Ramos (cell line): ENCODE data around the gene FGD4.

Source experiments
- in situ Hi-C: fragments of 300-500 bp; cut with MboI; formaldehyde crosslinking; loops from one replicate; pipeline ENCODE4 v1.14.3; 2022; ENCODE audit warnings: low sequenced_read_pairs; ENCODE audit not compliant: unreplicated experiment

FGD4 gene

GRCh38 chr12:32399370-32400113 lies at the start of gene FGD4:
Gene FGD4 (plus strand): TSS chr12:32399558.
- in situ Hi-C loops, result no loop called here

GRCh38 chr12:32353540-32353939 lies 45.8 kb upstream of the FGD4 start:
- in situ Hi-C loops, result loop anchor here (25.0 kb wide), 1 partner anchor 1659 kb away; the partner anchor contains the start of gene ALG10

GRCh38 chr12:32357601-32358249 lies 41.6 kb upstream of the FGD4 start:
- in situ Hi-C loops, result loop anchor here (25.0 kb wide), 1 partner anchor 1655 kb away; the partner anchor contains the start of gene ALG10

GRCh38 chr12:32360956-32361355 lies 38.4 kb upstream of the FGD4 start:
- in situ Hi-C loops, result loop anchor here (25.0 kb wide), 1 partner anchor 1651 kb away; the partner anchor contains the start of gene ALG10

GRCh38 chr12:32362892-32363291 lies 36.5 kb upstream of the FGD4 start:
- in situ Hi-C loops, result loop anchor here (25.0 kb wide), 1 partner anchor 1649 kb away; the partner anchor contains the start of gene ALG10

GRCh38 chr12:32365473-32366064 lies 33.8 kb upstream of the FGD4 start:
- in situ Hi-C loops, result loop anchor here (25.0 kb wide), 1 partner anchor 1647 kb away; the partner anchor contains the start of gene ALG10

GRCh38 chr12:32366714-32367113 lies 32.6 kb upstream of the FGD4 start:
- in situ Hi-C loops, result loop anchor here (25.0 kb wide), 1 partner anchor 1646 kb away; the partner anchor contains the start of gene ALG10

GRCh38 chr12:32367381-32367780 lies 32.0 kb upstream of the FGD4 start:
- in situ Hi-C loops, result loop anchor here (25.0 kb wide), 1 partner anchor 1645 kb away; the partner anchor contains the start of gene ALG10

- in situ Hi-C loops, result loop anchor here (25.0 kb wide), 1 partner anchor 1643 kb away; the partner anchor contains the start of gene ALG10
Observed at GRCh38 chr12:32369202-32369601, 30.2 kb upstream of the FGD4 start.

GRCh38 chr12:32377344-32378055 lies 21.9 kb upstream of the FGD4 start:
- in situ Hi-C loops, result no loop called here

GRCh38 chr12:32379213-32379612 lies 20.1 kb upstream of the FGD4 start:
- in situ Hi-C loops, result no loop called here

- in situ Hi-C loops, result no loop called here
Observed at GRCh38 chr12:32379667-32380066, 19.7 kb upstream of the FGD4 start.

- in situ Hi-C loops, result no loop called here
Observed at GRCh38 chr12:32382226-32382625, 17.1 kb upstream of the FGD4 start.

GRCh38 chr12:32390572-32391219 lies 8.7 kb upstream of the FGD4 start:
- in situ Hi-C loops, result no loop called here

GRCh38 chr12:32395026-32395425 lies 4.3 kb upstream of the FGD4 start:
- in situ Hi-C loops, result no loop called here

GRCh38 chr12:32397696-32398095 lies 1.7 kb upstream of the FGD4 start:
- in situ Hi-C loops, result no loop called here

GRCh38 chr12:32398181-32398580 lies 1.2 kb upstream of the FGD4 start:
- in situ Hi-C loops, result no loop called here

- in situ Hi-C loops, result no loop called here
Observed at GRCh38 chr12:32398816-32399369, 465 bp upstream of the FGD4 start.

GRCh38 chr12:32400114-32400672 lies 835 bp downstream of the FGD4 start:
- in situ Hi-C loops, result no loop called here
